Thyroid gland (tissue), 4 donors: ENCODE measurements around the gene EIF2S1. TPM values are rescaled to one million over a fixed set of nuclear protein-coding genes. Genes with fewer than 3 reads are reported as not detected.

Experiments used
- DNase-seq, 2 donors: peaks; one replicate each; pipeline ENCODE4 v3.0.0-alpha.2; 2019
- H3K27ac ChIP-seq, 3 donors: fragments of 200-600 bp; sonication (generic); 1 replicate in 2 of 3; 2 replicates in 1 of 3; pipeline ENCODE4 v1.5.1; 2016 to 2019; ENCODE audit warnings: mild to moderate bottlenecking in 1 of 3, moderate library complexity in 1 of 3
- H3K27me3 ChIP-seq: fragments of 200-600 bp; sonication (generic); one replicate; pipeline ENCODE4 v1.5.1; 2019
- H3K36me3 ChIP-seq, 2 donors: fragments of 200-600 bp; sonication (generic); one replicate each; pipeline ENCODE4 v1.5.1; 2016 to 2019
- H3K4me1 ChIP-seq, 2 donors: fragments of 200-600 bp; sonication (generic); one replicate each; pipeline ENCODE4 v1.5.1; 2017 to 2019
- H3K4me3 ChIP-seq, 3 donors: fragments of 200-600 bp; sonication (generic); replicated peaks in 1 of 3; 1 replicate in 2 of 3; 2 replicates in 1 of 3; pipeline ENCODE4 v1.5.1; 2016; ENCODE audit warnings: mild to moderate bottlenecking in 1 of 3
- H3K9me3 ChIP-seq: fragments of 200-600 bp; sonication (generic); one replicate; pipeline ENCODE4 v1.5.1; 2017
- POLR2A ChIP-seq, 2 donors: fragments of 450-650 bp; IDR thresholded peaks; one replicate each; pipeline ENCODE4 v1.6.1; 2017; ENCODE audit warnings: antibody characterized with exemption in 2 of 2, mild to moderate bottlenecking in 2 of 2, moderate library complexity in 1 of 2
- WGBS, 2 donors: methylation state at CpG; one replicate each; pipeline ENCODE4 v1.1.5; 2017; 5-methylcytosine and 5-hydroxymethylcytosine counted together
- intact Hi-C: fragments of 100-400 bp; cut with DNase I; formaldehyde crosslinking; loops from one replicate; pipeline ENCODE4 v1.15.1; 2023
- total RNA-seq, 4 donors: library from RNA; depleted of rRNA; stranded (reverse); fragments of >200 nt; gene quantifications; one replicate each; pipeline ENCODE4 v1.2.3, GENCODE V29; 2016
- TF ChIP-seq, protein P1 (sequence below), 6 experiments: fragments of 200-600 bp in 3 of 6; fragments of 450-650 bp in 3 of 6; sonication (generic) in 3 of 6; IDR thresholded peaks; one replicate each; pipeline ENCODE4 v1.5.1; 2016 to 2019; ENCODE audit warnings: antibody characterized with exemption in 6 of 6, mild to moderate bottlenecking in 2 of 6, inconsistent platforms in 1 of 6, moderate library complexity in 1 of 6

Gene EIF2S1
- total RNA-seq, 4 donors from 2014 or later, result 53.3 to 98.5 (median 69.6) TPM

- Histone ChIP-seq H3K27ac (no peak overlapping the region), H3K36me3 (peaks cover 0 to 4% of the 10 kb centered on the region in 2 donors), H3K27me3 (no peaks in the 10 kb centered on the region), H3K9me3 (no peaks in the 10 kb centered on the region), H3K4me3 (no peak overlapping the region), H3K4me1 (peaks cover 11 to 18% of the 10 kb centered on the region in 2 donors)
- 71 to 81% methylated on average over 3 of the region's 3 CpGs for WGBS, 2 donors
- no peak for DNase-seq
- TF ChIP-seq, protein P1, sequence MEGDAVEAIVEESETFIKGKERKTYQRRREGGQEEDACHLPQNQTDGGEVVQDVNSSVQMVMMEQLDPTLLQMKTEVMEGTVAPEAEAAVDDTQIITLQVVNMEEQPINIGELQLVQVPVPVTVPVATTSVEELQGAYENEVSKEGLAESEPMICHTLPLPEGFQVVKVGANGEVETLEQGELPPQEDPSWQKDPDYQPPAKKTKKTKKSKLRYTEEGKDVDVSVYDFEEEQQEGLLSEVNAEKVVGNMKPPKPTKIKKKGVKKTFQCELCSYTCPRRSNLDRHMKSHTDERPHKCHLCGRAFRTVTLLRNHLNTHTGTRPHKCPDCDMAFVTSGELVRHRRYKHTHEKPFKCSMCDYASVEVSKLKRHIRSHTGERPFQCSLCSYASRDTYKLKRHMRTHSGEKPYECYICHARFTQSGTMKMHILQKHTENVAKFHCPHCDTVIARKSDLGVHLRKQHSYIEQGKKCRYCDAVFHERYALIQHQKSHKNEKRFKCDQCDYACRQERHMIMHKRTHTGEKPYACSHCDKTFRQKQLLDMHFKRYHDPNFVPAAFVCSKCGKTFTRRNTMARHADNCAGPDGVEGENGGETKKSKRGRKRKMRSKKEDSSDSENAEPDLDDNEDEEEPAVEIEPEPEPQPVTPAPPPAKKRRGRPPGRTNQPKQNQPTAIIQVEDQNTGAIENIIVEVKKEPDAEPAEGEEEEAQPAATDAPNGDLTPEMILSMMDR (IDR thresholded peaks at IDR 0.05), result no peak
- no peak for TF ChIP-seq POLR2A (IDR thresholded peaks at IDR 0.05)
- intact Hi-C loops, result no loop called here
These were observed 32.0 kb downstream of the EIF2S1 start for GRCh38 chr14:67392123-67392522.

DNA sequence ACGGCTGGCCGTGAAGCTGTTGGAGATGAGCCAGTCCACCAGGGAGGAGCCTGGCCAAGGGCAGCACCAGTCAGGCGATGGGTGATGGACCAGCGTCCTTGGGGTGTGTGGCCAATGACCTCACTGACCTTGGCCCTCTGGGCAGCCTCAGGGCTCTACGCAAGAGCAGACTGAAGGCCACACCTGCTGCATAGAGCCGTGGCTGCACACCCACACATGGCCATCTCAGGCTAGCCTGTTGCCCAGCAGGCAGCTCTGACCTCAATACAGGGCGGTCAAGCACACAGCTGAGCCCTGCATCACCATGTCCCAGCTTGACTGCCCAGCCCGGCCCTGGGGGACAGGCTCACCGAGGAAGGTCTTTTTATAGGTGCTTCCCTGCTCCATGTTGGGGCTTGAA is 32.7 kb downstream of the EIF2S1 start:
- TF ChIP-seq, protein P1 (IDR thresholded peaks at IDR 0.05), result no peak
- no peak for TF ChIP-seq POLR2A (IDR thresholded peaks at IDR 0.05)
- DNase-seq, result no peak
- WGBS, 2 donors, result 72 to 83% methylated on average over 4 to 5 of the region's 9 CpGs

GRCh38 chr14:67393689-67394088 is 33.6 kb downstream of the EIF2S1 start:
- DNase-seq, result no peak
- Histone ChIP-seq H3K4me1 (peaks cover 8 to 14% of the 10 kb centered on the region in 2 donors), H3K36me3 (peaks cover 0 to 9% of the 10 kb centered on the region in 2 donors), H3K27me3 (no peaks in the 10 kb centered on the region), H3K27ac (no peak overlapping the region), H3K4me3 (no peak overlapping the region), H3K9me3 (no peaks in the 10 kb centered on the region)
- intact Hi-C loops, result no loop called here
- 82 to 95% methylated on average over 6 of the region's 6 CpGs for WGBS, 2 donors
- TF ChIP-seq, protein P1 (IDR thresholded peaks at IDR 0.05), result no peak

More for the DNA sequence above, 32.7 kb downstream of the EIF2S1 start:
- H3K4me3 ChIP-seq, result no peak overlapping the region
- H3K27ac ChIP-seq, result no peak overlapping the region
- intact Hi-C loops, result no loop called here
- H3K4me1 ChIP-seq, result peaks cover 8 to 14% of the 10 kb centered on the region in 2 donors
- H3K9me3 ChIP-seq, result no peaks in the 10 kb centered on the region
- peaks cover 0 to 9% of the 10 kb centered on the region in 2 donors for H3K36me3 ChIP-seq
- H3K27me3 ChIP-seq, result no peaks in the 10 kb centered on the region

- WGBS, 2 donors, result 75 to 81% methylated on average over 14 to 16 of the region's 16 CpGs
- no peaks in the 10 kb centered on the region for H3K27me3 ChIP-seq
- H3K4me3 ChIP-seq, result no peak overlapping the region
- intact Hi-C loops, result no loop called here
- H3K4me1 ChIP-seq, result peaks cover 1 to 2% of the 10 kb centered on the region in 2 donors
- DNase-seq, result no peak
- TF ChIP-seq, protein P1 (IDR thresholded peaks at IDR 0.05), result no peak
- TF ChIP-seq POLR2A (IDR thresholded peaks at IDR 0.05), result no peak
- no peaks in the 10 kb centered on the region for H3K9me3 ChIP-seq
- H3K36me3 ChIP-seq, result peaks cover 0 to 9% of the 10 kb centered on the region in 2 donors
- H3K27ac ChIP-seq, result no peak overlapping the region
These were observed 35.2 kb downstream of the EIF2S1 start for GRCh38 chr14:67395086-67395875.

DNA sequence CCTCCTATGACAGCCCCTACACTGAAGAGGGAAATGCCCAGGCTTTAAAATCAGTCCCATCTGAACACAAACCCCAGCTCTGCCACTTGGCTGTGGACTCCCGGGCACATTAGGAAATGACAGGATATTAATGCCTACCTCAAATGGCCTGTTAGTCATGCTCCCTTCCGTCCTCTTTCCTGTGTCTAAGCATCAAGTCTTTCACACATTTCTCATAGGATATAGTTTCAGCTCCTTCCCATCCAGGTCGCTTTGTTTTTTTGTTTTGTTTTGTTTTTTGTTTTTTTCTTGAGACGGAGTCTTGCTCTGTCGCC is 35.7 kb downstream of the EIF2S1 start:
- intact Hi-C loops, result no loop called here
- H3K4me1 ChIP-seq, result no peaks in the 10 kb centered on the region
- no peak for TF ChIP-seq POLR2A (IDR thresholded peaks at IDR 0.05)
- TF ChIP-seq, protein P1 (IDR thresholded peaks at IDR 0.05), result no peak

More for the DNA sequence above, 35.7 kb downstream of the EIF2S1 start:
- WGBS, 2 donors, result 87 to 89% methylated on average over 5 of the region's 5 CpGs
- Histone ChIP-seq H3K27ac (no peak overlapping the region), H3K9me3 (no peaks in the 10 kb centered on the region), H3K36me3 (peaks cover 0 to 9% of the 10 kb centered on the region in 2 donors), H3K4me3 (no peak overlapping the region), H3K27me3 (no peaks in the 10 kb centered on the region)
- no peak for DNase-seq
